ENCODE data around the gene SHMT1. TPM values are rescaled to one million over a fixed set of nuclear protein-coding genes. Genes with fewer than 3 reads are reported as not detected.
"Not testable (repeated sequence)": the region's sequence is repeated elsewhere in the genome, so short reads cannot be mapped to it uniquely, and the experiment has no call there.

The SHMT1 gene
- total RNA-seq, 1 donor from 2014 or later: 30.5 TPM

DNA sequence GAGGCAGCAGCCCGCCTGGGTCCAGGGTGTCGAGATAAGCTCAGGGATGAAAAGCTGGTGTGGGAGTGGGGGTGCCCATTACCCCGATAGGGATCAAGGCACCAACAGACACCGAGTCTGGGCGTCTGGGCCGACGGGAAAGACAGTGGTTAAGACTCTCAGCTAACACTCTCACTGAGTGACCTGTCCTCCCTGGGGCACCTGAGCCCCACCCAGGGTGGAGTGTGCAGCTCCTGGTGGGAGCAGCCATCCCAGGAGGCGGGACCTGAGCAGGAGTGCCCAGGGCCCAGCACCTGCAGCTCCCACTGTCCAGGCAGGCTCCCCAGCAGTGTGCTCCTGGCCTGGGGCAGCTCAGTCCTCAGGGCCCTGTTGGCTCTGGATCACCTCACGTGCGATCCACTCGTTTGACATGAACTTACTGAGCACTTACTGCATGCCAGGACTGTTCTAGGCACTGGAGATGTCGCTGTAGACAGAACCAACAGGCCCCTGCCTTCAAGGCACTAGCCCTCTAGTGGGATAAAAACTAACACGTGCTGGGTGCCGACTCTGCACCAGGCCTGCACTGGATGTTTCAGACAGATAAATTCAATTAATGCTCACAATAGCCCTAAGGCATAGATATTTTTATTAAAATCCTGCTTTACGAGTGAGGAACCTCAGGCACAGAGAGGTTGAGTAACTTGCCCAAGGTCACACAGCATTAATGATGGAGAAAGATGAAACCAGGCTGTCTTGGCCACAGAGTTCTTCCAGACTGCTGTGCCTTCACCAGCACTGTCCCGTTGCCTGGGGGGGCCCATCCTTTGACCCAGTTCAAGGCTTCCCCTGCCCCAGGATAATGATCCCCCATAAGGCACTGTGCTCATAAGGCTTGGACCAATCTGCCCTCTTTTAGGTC lies 16.1 kb upstream of the SHMT1 start:
- no peaks in the 10 kb centered on the region for H3K36me3 Mint-ChIP-seq
- H3K4me1 Mint-ChIP-seq (ENCODE audit: unreplicated experiment): no peaks in the 10 kb centered on the region
- H3K9me3 Mint-ChIP-seq: no peaks in the 10 kb centered on the region
- H3K4me3 Mint-ChIP-seq: no peak overlapping the region
- peaks cover 6% of the 10 kb centered on the region for H3K27me3 Mint-ChIP-seq
- no peak overlapping the region for H3K27ac Mint-ChIP-seq
- TF ChIP-seq, protein P1, sequence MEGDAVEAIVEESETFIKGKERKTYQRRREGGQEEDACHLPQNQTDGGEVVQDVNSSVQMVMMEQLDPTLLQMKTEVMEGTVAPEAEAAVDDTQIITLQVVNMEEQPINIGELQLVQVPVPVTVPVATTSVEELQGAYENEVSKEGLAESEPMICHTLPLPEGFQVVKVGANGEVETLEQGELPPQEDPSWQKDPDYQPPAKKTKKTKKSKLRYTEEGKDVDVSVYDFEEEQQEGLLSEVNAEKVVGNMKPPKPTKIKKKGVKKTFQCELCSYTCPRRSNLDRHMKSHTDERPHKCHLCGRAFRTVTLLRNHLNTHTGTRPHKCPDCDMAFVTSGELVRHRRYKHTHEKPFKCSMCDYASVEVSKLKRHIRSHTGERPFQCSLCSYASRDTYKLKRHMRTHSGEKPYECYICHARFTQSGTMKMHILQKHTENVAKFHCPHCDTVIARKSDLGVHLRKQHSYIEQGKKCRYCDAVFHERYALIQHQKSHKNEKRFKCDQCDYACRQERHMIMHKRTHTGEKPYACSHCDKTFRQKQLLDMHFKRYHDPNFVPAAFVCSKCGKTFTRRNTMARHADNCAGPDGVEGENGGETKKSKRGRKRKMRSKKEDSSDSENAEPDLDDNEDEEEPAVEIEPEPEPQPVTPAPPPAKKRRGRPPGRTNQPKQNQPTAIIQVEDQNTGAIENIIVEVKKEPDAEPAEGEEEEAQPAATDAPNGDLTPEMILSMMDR (conservative IDR thresholded peaks at IDR 0.05): no peak
- no peak for DNase-seq (ENCODE audit: extremely low spot score, unreplicated experiment)

DNA sequence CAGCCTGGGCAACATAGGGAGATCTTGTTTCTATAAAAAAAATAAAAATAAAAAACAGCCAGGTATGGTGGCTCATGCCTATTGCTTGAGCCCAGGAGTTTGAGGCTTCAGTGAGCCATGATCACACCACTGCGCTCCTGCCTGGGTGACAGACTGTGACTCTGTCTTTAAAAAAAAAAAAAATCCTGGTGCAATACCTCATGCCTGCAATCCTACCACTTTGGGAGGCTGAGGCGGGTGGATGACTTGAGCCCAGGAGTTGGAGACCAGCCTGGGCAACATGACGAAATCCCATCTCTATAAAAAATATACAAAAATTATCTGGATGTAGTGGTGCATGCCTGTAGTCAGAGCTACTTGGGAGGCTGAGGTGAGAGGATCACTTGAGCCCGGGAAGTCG lies 15.3 kb upstream of the SHMT1 start:
- not testable (repeated sequence) for DNase-seq (ENCODE audit: extremely low spot score, unreplicated experiment); H3K4me1 Mint-ChIP-seq (ENCODE audit: unreplicated experiment); H3K36me3 Mint-ChIP-seq

DNA sequence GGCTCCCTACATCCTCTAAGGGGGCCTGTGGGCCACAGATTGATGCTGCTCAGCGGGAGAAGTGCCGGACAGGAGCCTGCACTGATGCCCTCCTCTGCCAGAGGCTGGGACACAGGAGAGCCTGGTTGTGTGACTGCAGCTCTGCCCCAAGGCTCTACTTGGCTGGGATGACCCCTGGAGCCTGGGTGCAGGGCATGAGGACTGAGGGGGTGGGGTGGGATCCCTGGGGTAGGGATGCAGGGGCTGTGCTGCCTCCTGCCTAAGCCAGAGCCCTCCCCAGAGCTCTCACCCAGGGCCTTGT lies 14.8 kb upstream of the SHMT1 start:
- no peaks in the 10 kb centered on the region for H3K9me3 Mint-ChIP-seq
- no peaks in the 10 kb centered on the region for H3K36me3 Mint-ChIP-seq
- no peak overlapping the region for H3K4me3 Mint-ChIP-seq
- peaks cover 6% of the 10 kb centered on the region for H3K27me3 Mint-ChIP-seq
- DNase-seq (ENCODE audit: extremely low spot score, unreplicated experiment): no peak
- TF ChIP-seq, protein P1 (conservative IDR thresholded peaks at IDR 0.05): no peak
- H3K27ac Mint-ChIP-seq: no peak overlapping the region
- no peaks in the 10 kb centered on the region for H3K4me1 Mint-ChIP-seq (ENCODE audit: unreplicated experiment)

More for the DNA sequence above, 15.3 kb upstream of the SHMT1 start:
- H3K4me3 Mint-ChIP-seq, H3K27me3 Mint-ChIP-seq, H3K9me3 Mint-ChIP-seq, H3K27ac Mint-ChIP-seq: not testable (repeated sequence)

DNA sequence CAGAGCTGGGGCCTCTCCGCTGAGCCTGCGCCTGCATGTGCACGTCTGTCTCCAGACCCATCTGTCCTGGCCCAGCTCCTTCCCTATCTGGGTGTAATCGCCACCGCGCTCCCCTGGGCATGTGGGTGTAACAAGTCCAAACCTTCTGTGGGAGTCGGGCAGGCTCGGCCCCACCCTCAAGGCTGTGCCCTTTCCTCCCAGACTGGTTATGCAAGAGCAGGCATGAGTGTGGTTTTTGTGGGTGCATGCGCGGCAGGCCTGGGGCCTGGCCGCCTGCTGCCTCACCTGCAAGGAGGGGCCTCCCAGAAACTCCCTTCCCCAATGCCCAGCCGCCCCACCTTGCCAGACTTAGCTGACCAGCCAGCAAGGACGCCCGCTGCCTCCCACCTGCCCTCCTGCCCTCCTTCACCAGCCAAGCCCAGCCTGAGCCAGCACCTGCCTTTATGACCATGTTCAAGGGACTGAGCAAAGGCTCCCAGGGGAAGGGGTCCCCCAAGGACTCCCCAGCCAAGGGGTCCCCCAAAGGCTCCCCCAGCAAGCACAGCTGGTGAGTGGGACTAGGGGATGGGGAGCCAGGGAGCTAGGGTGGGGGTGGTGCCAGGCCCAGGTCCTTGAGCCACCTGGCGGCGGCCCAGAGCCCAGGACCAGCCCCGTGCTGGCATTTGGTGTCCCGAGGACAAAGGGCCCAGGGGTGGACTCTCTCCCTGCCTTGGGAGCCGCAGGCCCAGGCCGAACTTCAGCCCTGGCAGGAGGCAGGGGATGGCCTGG lies 14.3 kb upstream of the SHMT1 start, which contains the start of gene EVPLL:
EVPLL (plus strand) TSS at position 342 of the 768 bp plus-strand sequence. CDS start 3,160 bp downstream, outside the sequence.
- H3K9me3 Mint-ChIP-seq: no peaks in the 10 kb centered on the region
- TF ChIP-seq, protein P1 (conservative IDR thresholded peaks at IDR 0.05): no peak
- H3K27ac Mint-ChIP-seq: no peak within 1 kb of the TSS
- no peaks in the 10 kb centered on the region for H3K36me3 Mint-ChIP-seq
- no peak for DNase-seq (ENCODE audit: extremely low spot score, unreplicated experiment)
- no peaks in the 10 kb centered on the region for H3K4me1 Mint-ChIP-seq (ENCODE audit: unreplicated experiment)
- H3K4me3 Mint-ChIP-seq: no peak within 1 kb of the TSS
- H3K27me3 Mint-ChIP-seq: peaks cover 6% of the 10 kb centered on the region

DNA sequence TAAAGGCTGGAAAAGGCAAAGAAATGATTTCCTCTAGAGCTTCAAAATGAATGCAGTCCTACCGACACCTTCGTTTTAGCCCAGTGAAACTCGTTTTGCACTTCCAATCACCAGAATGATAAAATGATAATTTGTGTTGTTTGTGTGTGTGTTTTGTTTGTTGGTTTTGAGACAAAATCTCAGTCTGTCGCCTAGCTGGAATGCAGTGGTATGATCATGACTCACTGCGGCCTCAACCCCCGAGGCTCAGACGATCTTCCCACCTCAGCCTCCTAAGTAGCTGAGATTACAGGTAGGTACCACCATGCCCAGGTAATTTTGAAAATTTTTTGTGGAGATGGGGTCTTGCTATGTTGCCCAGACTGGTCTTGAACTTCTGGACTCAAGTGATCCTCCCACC lies 10.9 kb upstream of the SHMT1 start:
- Mint-ChIP-seq H3K4me3 (no peak overlapping the region), H3K9me3 (no peaks in the 10 kb centered on the region), H3K27ac (no peak overlapping the region), H3K36me3 (no peaks in the 10 kb centered on the region), H3K4me1 (ENCODE audit: unreplicated experiment) (no peaks in the 10 kb centered on the region), H3K27me3 (no peaks in the 10 kb centered on the region)
- TF ChIP-seq, protein P1 (conservative IDR thresholded peaks at IDR 0.05): no peak
- DNase-seq (ENCODE audit: extremely low spot score, unreplicated experiment): no peak

DNA sequence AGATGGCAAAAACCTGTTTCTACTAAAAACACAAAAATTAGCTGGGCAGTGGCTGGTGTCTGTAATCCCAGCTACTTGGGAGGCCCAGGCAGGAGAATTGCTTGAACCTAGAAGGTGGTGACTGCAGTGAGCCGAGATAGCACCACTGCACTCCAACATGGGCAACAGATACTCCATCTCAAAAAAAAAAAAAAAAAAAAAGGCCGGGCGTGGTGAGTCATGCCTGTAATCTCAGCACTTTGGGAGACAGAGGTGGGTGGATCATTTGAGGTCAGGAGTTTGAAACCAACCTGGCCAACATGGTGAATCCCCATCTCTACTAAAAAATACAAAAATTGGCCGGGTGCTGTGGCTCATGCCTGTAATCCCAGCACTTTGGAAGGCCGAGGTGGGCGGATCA lies 9.8 kb upstream of the SHMT1 start:
- H3K27me3 Mint-ChIP-seq; H3K4me1 Mint-ChIP-seq (ENCODE audit: unreplicated experiment); H3K9me3 Mint-ChIP-seq; H3K4me3 Mint-ChIP-seq; DNase-seq (ENCODE audit: extremely low spot score, unreplicated experiment); H3K36me3 Mint-ChIP-seq; H3K27ac Mint-ChIP-seq: not testable (repeated sequence)
